Activated CD8-positive, alpha-beta T cell treated with anti-CD3 and anti-CD28 coated beads for 36 hours (primary cell): Measurements from ENCODE around the gene RNF31. TPM values are rescaled to one million over a fixed set of nuclear protein-coding genes. Genes with fewer than 3 reads are reported as not detected.

Experiments used
- ATAC-seq: fragments of 200-7000 bp; cut with Tn5 transposase; one replicate; pipeline ENCODE4 v1.10.0; 2021; ENCODE audit warnings: mild to moderate bottlenecking, moderate library complexity
- CTCF ChIA-PET: fragments of 350-600 bp; sonication (Branson Sonifier 250); formaldehyde crosslinking; loops from one replicate; lab custom pipeline; 2021; ENCODE audit warnings: antibody characterized with exemption; lab: Charles Lee
- POLR2A ChIA-PET: fragments of 350-600 bp; sonication (Branson Sonifier 250); formaldehyde crosslinking; loops from one replicate; lab custom pipeline; 2021; ENCODE audit warnings: antibody characterized with exemption; lab: Charles Lee
- DNase-seq: peaks from one replicate; pipeline ENCODE4 v3.0.0-alpha.2; 2020
- H3K27ac Mint-ChIP-seq: one replicate; pipeline ENCODE4 v1.8.0; 2021; ENCODE audit warnings: mild to moderate bottlenecking, mixed read lengths
- H3K27me3 Mint-ChIP-seq: one replicate; pipeline ENCODE4 v1.8.0; 2021; ENCODE audit warnings: mixed read lengths
- H3K36me3 Mint-ChIP-seq: one replicate; pipeline ENCODE4 v1.8.0; 2021; ENCODE audit warnings: low read depth, mixed read lengths
- H3K4me1 Mint-ChIP-seq: one replicate; pipeline ENCODE4 v1.8.0; 2021; ENCODE audit warnings: low read depth, mixed read lengths
- H3K4me3 Mint-ChIP-seq: one replicate; pipeline ENCODE4 v1.8.0; 2021; ENCODE audit warnings: mild to moderate bottlenecking, moderate library complexity, mixed read lengths
- H3K9me3 Mint-ChIP-seq: one replicate; pipeline ENCODE4 v1.8.0; 2021; ENCODE audit warnings: mixed read lengths
- CTCF ChIP-seq: fragments of 200-600 bp; IDR thresholded peaks from one replicate; pipeline ENCODE4 v1.8.0; 2022; ENCODE audit warnings: antibody characterized with exemption, mild to moderate bottlenecking
- intact Hi-C: fragments of 100-400 bp; cut with micrococcal nuclease; formaldehyde crosslinking; loops from one replicate; pipeline ENCODE4 v1.10.0; 2022
- total RNA-seq, 2 experiments: library from RNA; stranded (reverse); gene quantifications; one replicate each; pipeline ENCODE4 v1.2.3, GENCODE V29; 2021

RNF31 gene
- total RNA-seq, 2 experiments from 2014 or later, result 71.6 to 75.0 TPM

DNA sequence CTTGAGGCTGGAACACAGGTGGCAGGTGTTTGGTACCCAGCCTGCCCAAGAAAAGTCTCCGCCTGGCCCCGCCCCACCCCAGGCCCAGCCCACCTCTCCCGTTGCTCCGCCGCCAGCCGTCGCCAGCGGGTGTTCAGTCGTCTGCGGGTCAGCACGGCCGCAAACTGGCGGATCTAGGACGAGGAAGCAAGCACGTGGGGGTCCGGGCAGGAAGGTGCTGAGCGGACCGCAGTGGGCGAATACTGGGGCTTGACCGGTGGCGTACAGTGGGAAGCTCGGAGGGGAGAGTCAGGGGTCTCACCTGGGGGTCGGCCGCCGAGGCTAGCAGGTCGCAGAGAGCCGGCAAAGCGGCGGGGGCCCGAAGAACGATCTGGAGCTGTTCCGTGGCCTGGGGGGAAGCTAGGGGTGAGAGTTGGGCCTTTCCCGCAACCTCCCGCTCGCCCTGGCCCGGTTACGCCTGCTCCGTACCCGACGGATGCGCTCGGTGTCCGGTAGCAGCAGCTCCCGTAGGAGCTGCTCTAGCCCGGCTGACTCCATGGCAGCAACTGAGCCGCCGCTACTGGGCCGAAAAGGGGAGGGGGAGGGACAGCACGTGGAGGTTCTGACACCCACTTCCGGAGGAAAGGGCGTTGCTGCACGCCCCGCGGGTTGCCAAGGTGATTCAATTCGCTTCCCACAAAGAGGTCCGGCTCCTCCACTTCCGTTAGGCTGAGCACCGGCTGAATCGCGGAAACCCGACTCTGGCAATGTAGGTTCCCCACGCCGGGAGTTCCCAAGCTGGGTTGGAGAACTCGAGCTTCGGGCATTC is 41.2 kb downstream of the RNF31 start, which contains the start of gene IPO4:
Gene IPO4 (minus strand): TSS at position 566 of the 808 bp plus-strand sequence. CDS start 29 bp downstream, at position 537.
- Mint-ChIP-seq H3K4me3 (peak within 1 kb of the TSS; percentile 92), H3K36me3 (peaks cover 36% of the 10 kb centered on the region), H3K27me3 (no peaks in the 10 kb centered on the region), H3K9me3 (no peaks in the 10 kb centered on the region), H3K4me1 (peaks cover 41% of the 10 kb centered on the region), H3K27ac (peak within 1 kb of the TSS; percentile 85)
- intact Hi-C loops, result no loop called here
- TF ChIP-seq CTCF, result no peak
- DNase-seq (peak; percentile 96), ATAC-seq (peak; percentile 95)
- CTCF ChIA-PET, result interaction anchor here (1.0 to 1.4 kb wide), 8 partner anchors 26 to 243 kb away, joined by 3 to 6 read pairs (median 3); partner anchors contain the start of genes CIDEB, IRF9 and MDP1
- POLR2A ChIA-PET, result interaction anchor here (0.8 to 13.4 kb wide), 24 partner anchors 10 to 249 kb away, joined by 3 to 163 read pairs (median 4); partner anchors contain the start of genes CHMP4A, DCAF11, EMC9 and IRF9

- peaks cover 43% of the 10 kb centered on the region for H3K4me1 Mint-ChIP-seq
- intact Hi-C loops, result no loop called here
These were observed 41.7 kb downstream of the RNF31 start for GRCh38 chr14:24189059-24189375.

DNA sequence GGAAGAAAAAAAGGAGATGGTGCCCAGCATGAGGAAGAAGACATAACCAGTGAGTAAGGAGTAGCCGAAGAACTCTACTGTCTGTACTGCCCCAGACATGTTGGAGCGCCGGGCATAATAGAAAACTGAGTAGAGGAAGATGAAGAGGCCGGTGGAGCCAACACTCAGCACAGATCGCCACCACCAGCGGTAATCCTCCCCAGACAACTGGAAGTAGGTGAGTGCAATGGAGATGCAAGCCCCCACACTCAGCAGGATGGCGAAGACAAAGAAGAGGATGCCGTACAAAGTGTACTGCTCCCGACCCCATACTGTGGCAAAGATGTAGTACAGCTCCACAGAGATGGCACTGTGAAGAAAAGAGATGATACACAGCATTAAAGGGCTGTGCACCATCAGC is 42.2 kb downstream of the RNF31 start:
- ChIA-PET POLR2A (interaction anchor here (0.8 to 13.4 kb wide), 20 partner anchors 11 to 136 kb away, joined by 3 to 163 read pairs (median 5); partner anchors contain the start of genes CHMP4A, DCAF11, EMC9 and IRF9), CTCF (interaction anchor here (1.0 to 1.5 kb wide), 8 partner anchors 25 to 242 kb away, joined by 3 to 6 read pairs (median 4); partner anchors contain the start of genes CIDEB, IRF9 and MDP1)
- TF ChIP-seq CTCF, result no peak
- no peaks in the 10 kb centered on the region for H3K27me3 Mint-ChIP-seq
- ATAC-seq (no peak), DNase-seq (no peak)
- peak overlapping the region; percentile 92 for H3K4me3 Mint-ChIP-seq
- H3K36me3 Mint-ChIP-seq, result peaks cover 37% of the 10 kb centered on the region
- no peaks in the 10 kb centered on the region for H3K9me3 Mint-ChIP-seq
- peaks cover 47% of the 10 kb centered on the region for H3K4me1 Mint-ChIP-seq
- intact Hi-C loops, result no loop called here
- H3K27ac Mint-ChIP-seq, result peak overlapping the region; percentile 52

More at GRCh38 chr14:24189059-24189375, 41.7 kb downstream of the RNF31 start:
- Mint-ChIP-seq H3K36me3 (peaks cover 35% of the 10 kb centered on the region), H3K27ac (peak overlapping the region; percentile 85), H3K27me3 (no peaks in the 10 kb centered on the region), H3K9me3 (no peaks in the 10 kb centered on the region), H3K4me3 (peak overlapping the region; percentile 92)
- no peak for ATAC-seq
- POLR2A ChIA-PET, result interaction anchor here (0.8 to 13.4 kb wide), 25 partner anchors 10 to 249 kb away, joined by 3 to 163 read pairs (median 4); partner anchors contain the start of genes CHMP4A, DCAF11, EMC9 and IRF9
- no peak for TF ChIP-seq CTCF
- CTCF ChIA-PET, result interaction anchor here (1.0 to 1.4 kb wide), 8 partner anchors 26 to 243 kb away, joined by 3 to 6 read pairs (median 3); partner anchors contain the start of genes CIDEB, IRF9 and MDP1
- DNase-seq, result no peak

GRCh38 chr14:24190416-24190815 is 43.1 kb downstream of the RNF31 start:
- Mint-ChIP-seq H3K36me3 (peaks cover 37% of the 10 kb centered on the region), H3K27me3 (no peaks in the 10 kb centered on the region), H3K4me1 (peaks cover 53% of the 10 kb centered on the region), H3K9me3 (no peaks in the 10 kb centered on the region), H3K27ac (peak overlapping the region; percentile 25), H3K4me3 (no peak overlapping the region)
- CTCF ChIA-PET, result interaction anchor here (1.4 to 1.5 kb wide), 2 partner anchors 30 to 52 kb away, joined by 3 to 4 read pairs; partner anchors contain the start of genes IRF9 and TINF2
- ATAC-seq (no peak), DNase-seq (no peak)
- intact Hi-C loops, result no loop called here
- POLR2A ChIA-PET, result interaction anchor here (0.8 to 13.4 kb wide), 3 partner anchors 17 to 34 kb away, joined by 3 to 163 read pairs (median 3); partner anchors contain the start of gene REC8
- no peak for TF ChIP-seq CTCF
